ENCODE measurements around the gene MVK.

MVK gene

GRCh38 chr12:109631751-109632150, 58.2 kb downstream of the MVK start:
- TF ChIP-seq, protein P1, sequence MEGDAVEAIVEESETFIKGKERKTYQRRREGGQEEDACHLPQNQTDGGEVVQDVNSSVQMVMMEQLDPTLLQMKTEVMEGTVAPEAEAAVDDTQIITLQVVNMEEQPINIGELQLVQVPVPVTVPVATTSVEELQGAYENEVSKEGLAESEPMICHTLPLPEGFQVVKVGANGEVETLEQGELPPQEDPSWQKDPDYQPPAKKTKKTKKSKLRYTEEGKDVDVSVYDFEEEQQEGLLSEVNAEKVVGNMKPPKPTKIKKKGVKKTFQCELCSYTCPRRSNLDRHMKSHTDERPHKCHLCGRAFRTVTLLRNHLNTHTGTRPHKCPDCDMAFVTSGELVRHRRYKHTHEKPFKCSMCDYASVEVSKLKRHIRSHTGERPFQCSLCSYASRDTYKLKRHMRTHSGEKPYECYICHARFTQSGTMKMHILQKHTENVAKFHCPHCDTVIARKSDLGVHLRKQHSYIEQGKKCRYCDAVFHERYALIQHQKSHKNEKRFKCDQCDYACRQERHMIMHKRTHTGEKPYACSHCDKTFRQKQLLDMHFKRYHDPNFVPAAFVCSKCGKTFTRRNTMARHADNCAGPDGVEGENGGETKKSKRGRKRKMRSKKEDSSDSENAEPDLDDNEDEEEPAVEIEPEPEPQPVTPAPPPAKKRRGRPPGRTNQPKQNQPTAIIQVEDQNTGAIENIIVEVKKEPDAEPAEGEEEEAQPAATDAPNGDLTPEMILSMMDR (IDR thresholded peaks at IDR 0.05; ENCODE audit: extremely low read depth, insufficient read depth, missing control alignments): no peak
- in situ Hi-C loops (cut with MboI; ENCODE audit: low pct_unique_long_range_greater_than_20kb, low sequenced_read_pairs, unreplicated experiment): no loop called here
- no peak for DNase-seq (ENCODE audit: low spot score)

DNA sequence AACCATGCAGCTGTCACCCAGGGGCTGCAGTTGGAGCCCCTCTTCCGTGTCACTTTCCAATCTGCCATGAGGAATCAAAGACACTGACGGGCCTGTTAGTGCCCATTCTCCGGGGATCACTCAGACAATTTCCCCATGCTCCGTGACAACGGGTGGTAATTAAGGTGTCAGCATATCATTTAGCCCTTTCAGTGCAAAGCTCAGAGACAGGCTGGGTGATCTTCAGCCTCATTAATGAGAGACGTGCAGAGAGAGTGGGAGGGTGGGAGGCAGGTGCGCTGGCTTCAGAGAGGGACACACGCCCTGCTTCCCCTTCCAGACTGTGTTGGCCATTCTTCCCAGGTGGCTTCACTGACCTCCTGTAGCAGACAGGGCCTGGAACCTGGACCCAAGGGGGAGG, 58.7 kb downstream of the MVK start:
- TF ChIP-seq, protein P1 (IDR thresholded peaks at IDR 0.05; ENCODE audit: extremely low read depth, insufficient read depth, missing control alignments): no peak
- in situ Hi-C loops (cut with MboI; ENCODE audit: low pct_unique_long_range_greater_than_20kb, low sequenced_read_pairs, unreplicated experiment): no loop called here
- no peak for DNase-seq (ENCODE audit: low spot score)

DNA sequence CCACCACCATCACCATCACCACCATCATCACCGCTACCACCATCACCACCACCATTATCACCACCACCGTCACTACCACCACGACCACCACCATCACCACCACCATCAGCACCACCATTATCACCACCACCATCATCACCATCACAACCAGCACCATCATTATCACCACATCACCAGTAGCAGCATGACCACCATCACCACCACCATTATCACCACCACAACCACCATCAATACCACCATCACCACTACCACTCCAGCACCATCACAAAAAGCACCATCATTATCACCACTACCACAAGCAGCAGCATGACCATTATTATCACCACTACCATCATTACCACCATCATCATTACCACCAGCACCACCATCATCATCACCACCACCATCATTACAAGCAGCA, 62.1 kb downstream of the MVK start:
- DNase-seq (ENCODE audit: low spot score): no peak
- TF ChIP-seq, protein P1 (IDR thresholded peaks at IDR 0.05; ENCODE audit: extremely low read depth, insufficient read depth, missing control alignments): no peak
- in situ Hi-C loops (cut with MboI; ENCODE audit: low pct_unique_long_range_greater_than_20kb, low sequenced_read_pairs, unreplicated experiment): no loop called here

GRCh38 chr12:109637348-109637747, 63.8 kb downstream of the MVK start:
- DNase-seq (ENCODE audit: low spot score): no peak
- TF ChIP-seq, protein P1 (IDR thresholded peaks at IDR 0.05; ENCODE audit: extremely low read depth, insufficient read depth, missing control alignments): no peak
- in situ Hi-C loops (cut with MboI; ENCODE audit: low pct_unique_long_range_greater_than_20kb, low sequenced_read_pairs, unreplicated experiment): no loop called here

DNA sequence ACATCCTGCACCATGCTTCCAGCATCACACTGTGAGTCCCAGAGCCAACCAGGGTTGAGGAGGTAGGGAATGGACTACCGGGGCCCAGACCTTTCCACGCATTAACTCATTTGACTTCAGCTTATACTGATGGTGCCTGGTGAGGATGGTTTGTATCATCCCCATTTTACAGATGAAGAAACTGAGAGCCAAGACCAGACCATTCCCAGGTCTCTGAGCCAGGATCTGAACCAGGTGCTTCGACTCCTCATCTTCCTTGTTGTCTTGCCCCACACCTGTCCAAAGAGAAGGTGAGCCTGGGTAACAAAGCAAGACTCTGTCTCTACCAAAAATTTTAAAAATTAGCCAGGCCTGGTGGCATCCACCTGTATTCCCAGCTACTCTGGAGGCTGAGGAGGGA, 64.4 kb downstream of the MVK start:
- TF ChIP-seq, protein P1 (IDR thresholded peaks at IDR 0.05; ENCODE audit: extremely low read depth, insufficient read depth, missing control alignments): no peak
- in situ Hi-C loops (cut with MboI; ENCODE audit: low pct_unique_long_range_greater_than_20kb, low sequenced_read_pairs, unreplicated experiment): no loop called here
- no peak for DNase-seq (ENCODE audit: low spot score)

DNA sequence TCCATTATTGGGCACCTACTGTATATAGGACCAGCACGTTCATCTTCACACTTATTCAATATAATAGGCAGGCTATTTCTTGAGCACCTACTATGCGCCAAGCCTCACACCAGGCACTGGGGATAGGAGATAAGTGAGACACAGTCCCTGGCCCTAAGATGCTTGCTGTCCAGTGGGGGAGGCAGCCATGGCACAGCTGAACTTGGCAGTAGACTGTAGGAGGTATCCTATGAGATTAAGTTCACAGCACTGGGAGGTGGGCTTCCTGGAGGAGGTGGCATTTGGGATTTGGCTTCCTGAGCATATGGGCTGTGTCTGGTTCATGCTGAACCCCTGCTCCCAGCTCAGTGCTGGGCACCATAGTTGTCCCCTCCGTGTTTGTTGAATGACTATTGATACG, 65.1 kb downstream of the MVK start:
- in situ Hi-C loops (cut with MboI; ENCODE audit: low pct_unique_long_range_greater_than_20kb, low sequenced_read_pairs, unreplicated experiment): no loop called here
- TF ChIP-seq, protein P1 (IDR thresholded peaks at IDR 0.05; ENCODE audit: extremely low read depth, insufficient read depth, missing control alignments): no peak
- DNase-seq (ENCODE audit: low spot score): no peak

Measured in GM13977 (cell line).